Activated naive CD4-positive, alpha-beta T cell treated with anti-CD3 and anti-CD28 coated beads for 36 hours (primary cell): ENCODE data around the gene CTDSP1. TPM values are rescaled to one million over a fixed set of nuclear protein-coding genes. Genes with fewer than 3 reads are reported as not detected.
A peak's percentile ranks its signal among the peaks of the same experiment; 100 is the strongest.

Experiments
- CTCF ChIA-PET: fragments of 350-600 bp; sonication (Branson Sonifier 250); formaldehyde crosslinking; loops from one replicate; lab custom pipeline; 2021; ENCODE audit warnings: antibody characterized with exemption; lab: Charles Lee
- DNase-seq: peaks from one replicate; pipeline ENCODE4 v3.0.0-alpha.2; 2020
- H3K27ac Mint-ChIP-seq: one replicate; pipeline ENCODE4 v1.8.0; 2021; ENCODE audit warnings: mild to moderate bottlenecking, mixed read lengths
- H3K27me3 Mint-ChIP-seq: one replicate; pipeline ENCODE4 v1.8.0; 2021; ENCODE audit warnings: low read depth, mixed read lengths
- H3K36me3 Mint-ChIP-seq: one replicate; pipeline ENCODE4 v1.8.0; 2021; ENCODE audit warnings: low read depth, mixed read lengths
- H3K4me1 Mint-ChIP-seq: one replicate; pipeline ENCODE4 v1.8.0; 2021; ENCODE audit warnings: low read depth, mixed read lengths
- H3K4me3 Mint-ChIP-seq: one replicate; pipeline ENCODE4 v1.8.0; 2021; ENCODE audit warnings: mild to moderate bottlenecking, moderate library complexity, mixed read lengths
- H3K9me3 Mint-ChIP-seq: one replicate; pipeline ENCODE4 v1.8.0; 2021; ENCODE audit warnings: mixed read lengths
- intact Hi-C: fragments of 100-400 bp; cut with micrococcal nuclease; formaldehyde crosslinking; loops from one replicate; pipeline ENCODE4 v1.15.1; 2023
- total RNA-seq, 2 experiments: library from RNA; stranded (reverse); gene quantifications; one replicate each; pipeline ENCODE4 v1.2.3, GENCODE V29; 2021

Gene CTDSP1
- total RNA-seq, 2 experiments from 2014 or later: 26.1 to 26.2 TPM

DNA sequence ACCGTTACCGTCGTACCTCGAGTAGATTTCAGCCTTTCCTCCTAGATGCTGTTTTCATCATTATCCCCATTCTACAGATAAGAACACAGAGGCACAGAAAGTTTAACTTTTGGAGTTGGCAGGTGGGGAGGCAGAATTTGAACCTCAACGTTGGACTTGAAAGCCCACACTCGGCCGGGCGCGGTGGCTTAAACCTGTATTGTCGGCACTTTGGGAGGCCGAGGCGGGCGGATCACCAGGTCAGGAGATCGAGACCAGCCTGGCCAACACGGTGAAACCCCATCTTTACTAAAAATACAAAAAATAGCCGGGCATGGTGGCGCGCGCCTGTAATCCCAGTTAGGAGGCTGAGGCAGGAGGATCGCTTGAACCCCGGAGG, 31.5 kb upstream of the CTDSP1 start:
- peak overlapping the region; percentile 73 for H3K4me3 Mint-ChIP-seq
- DNase-seq: no peak
- no peaks in the 10 kb centered on the region for H3K9me3 Mint-ChIP-seq
- no peaks in the 10 kb centered on the region for H3K27me3 Mint-ChIP-seq
- H3K4me1 Mint-ChIP-seq: peaks cover 13% of the 10 kb centered on the region
- H3K27ac Mint-ChIP-seq: no peak overlapping the region
- no peaks in the 10 kb centered on the region for H3K36me3 Mint-ChIP-seq
- CTCF ChIA-PET: interaction anchor here (1.0 to 1.3 kb wide), 3 partner anchors 12 to 81 kb away, joined by 4 to 5 read pairs (median 4); partner anchors contain the start of gene CATIP
- intact Hi-C loops: loop anchor here (5.0 kb wide), 2 partner anchors 51 to 76 kb away; partner anchors contain the start of gene TMBIM1

DNA sequence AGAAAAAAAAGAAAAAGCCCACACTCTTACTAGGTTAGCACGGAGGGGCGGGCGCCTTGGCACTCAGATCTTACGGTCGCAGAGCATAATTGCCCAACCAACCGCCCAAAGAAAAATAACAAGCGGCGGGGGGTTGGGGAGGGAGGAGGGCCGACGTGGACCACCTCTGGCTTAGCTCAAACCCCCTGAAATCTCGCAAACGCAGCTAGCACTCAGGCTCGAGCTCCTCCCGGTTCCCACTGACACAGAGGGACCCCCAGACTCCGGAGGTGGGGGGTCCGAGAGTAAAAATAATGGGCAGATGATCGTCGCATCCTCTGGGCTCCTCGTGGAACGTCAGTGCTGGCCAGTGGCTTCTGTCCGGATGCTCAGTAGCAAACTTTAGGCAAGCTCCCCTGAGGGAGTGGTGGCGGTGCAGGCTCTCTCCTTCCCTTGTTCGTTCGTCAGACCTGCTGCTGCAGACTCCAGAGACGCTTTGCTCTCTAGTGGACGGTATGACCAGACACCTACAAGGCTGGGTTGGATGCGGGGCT, 31.0 kb upstream of the CTDSP1 start:
- Mint-ChIP-seq H3K4me1 (peaks cover 13% of the 10 kb centered on the region), H3K36me3 (no peaks in the 10 kb centered on the region), H3K27me3 (no peaks in the 10 kb centered on the region), H3K9me3 (no peaks in the 10 kb centered on the region), H3K27ac (no peak overlapping the region), H3K4me3 (peak overlapping the region; percentile 73)
- CTCF ChIA-PET: no interaction called here
- intact Hi-C loops: loop anchor here (5.0 kb wide), 2 partner anchors 51 to 76 kb away; partner anchors contain the start of gene TMBIM1
- no peak for DNase-seq

DNA sequence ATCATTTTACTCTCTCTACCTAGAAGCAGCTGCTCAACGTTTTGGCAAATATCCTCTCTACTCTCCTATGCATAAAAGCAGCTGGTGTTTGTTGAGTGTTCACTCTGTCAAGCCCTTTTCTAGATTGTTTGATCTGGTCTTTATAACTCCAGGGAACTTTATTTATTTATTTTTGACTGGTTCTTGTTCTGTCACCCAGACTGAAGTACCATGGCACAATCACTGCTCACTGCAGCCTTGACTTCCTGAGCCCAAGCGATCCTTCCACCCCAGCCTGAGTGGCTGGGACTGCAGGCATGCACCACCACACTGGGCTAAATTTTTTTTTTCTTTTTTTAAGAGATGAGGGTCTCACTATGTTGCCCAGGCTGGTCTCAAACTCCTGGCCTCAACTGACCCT, 30.3 kb upstream of the CTDSP1 start:
- DNase-seq: no peak
- no peak overlapping the region for H3K4me3 Mint-ChIP-seq
- no peaks in the 10 kb centered on the region for H3K36me3 Mint-ChIP-seq
- H3K4me1 Mint-ChIP-seq: peaks cover 13% of the 10 kb centered on the region
- H3K27ac Mint-ChIP-seq: no peak overlapping the region
- CTCF ChIA-PET: interaction anchor here (1.5 kb wide), 1 partner anchor 26 kb away, joined by 3 read pairs; no protein-coding TSS in a partner anchor
- H3K9me3 Mint-ChIP-seq: no peaks in the 10 kb centered on the region
- no peaks in the 10 kb centered on the region for H3K27me3 Mint-ChIP-seq
- intact Hi-C loops: loop anchor here (5.0 kb wide), 2 partner anchors 52 to 77 kb away; partner anchors contain the start of gene TMBIM1

DNA sequence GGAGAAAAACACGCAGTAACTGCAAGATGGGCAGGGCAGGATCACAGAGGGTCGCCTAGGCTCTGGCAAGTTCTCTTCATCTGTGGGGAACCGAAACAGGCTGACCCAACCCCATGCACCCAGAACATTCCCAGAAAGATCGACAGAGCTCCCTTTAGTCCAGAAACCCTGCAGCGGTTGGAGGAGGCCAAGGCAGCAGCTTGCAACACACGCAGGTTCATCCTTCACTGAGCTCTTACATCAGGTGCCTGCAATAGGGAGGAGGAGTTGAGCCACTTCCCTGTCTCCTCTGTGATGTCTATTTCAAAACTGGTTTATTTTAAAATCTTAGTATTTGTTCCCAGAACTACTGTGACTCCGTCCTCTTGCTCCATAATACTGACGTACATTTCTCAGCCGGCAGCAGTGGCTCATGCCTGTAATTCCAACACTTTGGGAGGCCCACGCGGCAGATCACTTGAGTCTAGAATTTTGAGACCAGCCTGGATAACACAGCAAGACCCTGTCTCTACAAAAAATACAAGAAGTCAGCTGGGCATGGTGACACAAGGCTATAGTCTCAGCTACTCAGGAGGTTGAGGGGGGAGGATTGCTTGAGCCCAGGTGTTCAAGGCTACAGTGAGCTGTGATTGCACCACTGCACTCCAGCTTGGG, 29.1 kb upstream of the CTDSP1 start:
- CTCF ChIA-PET: interaction anchor here (0.7 to 1.5 kb wide), 2 partner anchors 25 to 68 kb away, joined by 3 read pairs; no protein-coding TSS in a partner anchor
- Mint-ChIP-seq H3K9me3 (no peaks in the 10 kb centered on the region), H3K4me1 (peaks cover 13% of the 10 kb centered on the region), H3K4me3 (no peak overlapping the region), H3K36me3 (no peaks in the 10 kb centered on the region), H3K27ac (no peak overlapping the region), H3K27me3 (no peaks in the 10 kb centered on the region)
- intact Hi-C loops: no loop called here
- DNase-seq: no peak

DNA sequence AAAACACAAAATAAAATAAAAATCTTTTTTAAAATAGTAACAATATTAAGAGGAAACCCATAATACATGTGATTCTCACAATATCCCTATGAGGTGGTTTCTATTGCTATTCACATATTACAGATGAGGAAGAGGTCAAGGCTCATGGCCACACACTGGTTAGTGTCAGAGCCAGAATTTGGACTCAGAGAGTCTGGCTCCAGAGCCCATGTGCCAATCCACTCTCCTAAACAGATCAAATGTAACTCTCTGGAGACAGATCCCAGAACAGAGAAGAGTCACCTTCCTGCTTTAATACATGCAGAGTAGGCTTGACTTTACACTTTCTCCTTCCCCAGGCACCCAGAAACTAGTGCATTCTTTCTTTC, 27.7 kb upstream of the CTDSP1 start:
- CTCF ChIA-PET: no interaction called here
- H3K9me3 Mint-ChIP-seq: no peaks in the 10 kb centered on the region
- no peaks in the 10 kb centered on the region for H3K27me3 Mint-ChIP-seq
- DNase-seq: no peak
- intact Hi-C loops: no loop called here
- no peaks in the 10 kb centered on the region for H3K36me3 Mint-ChIP-seq
- no peak overlapping the region for H3K4me3 Mint-ChIP-seq
- peaks cover 13% of the 10 kb centered on the region for H3K4me1 Mint-ChIP-seq
- no peak overlapping the region for H3K27ac Mint-ChIP-seq

DNA sequence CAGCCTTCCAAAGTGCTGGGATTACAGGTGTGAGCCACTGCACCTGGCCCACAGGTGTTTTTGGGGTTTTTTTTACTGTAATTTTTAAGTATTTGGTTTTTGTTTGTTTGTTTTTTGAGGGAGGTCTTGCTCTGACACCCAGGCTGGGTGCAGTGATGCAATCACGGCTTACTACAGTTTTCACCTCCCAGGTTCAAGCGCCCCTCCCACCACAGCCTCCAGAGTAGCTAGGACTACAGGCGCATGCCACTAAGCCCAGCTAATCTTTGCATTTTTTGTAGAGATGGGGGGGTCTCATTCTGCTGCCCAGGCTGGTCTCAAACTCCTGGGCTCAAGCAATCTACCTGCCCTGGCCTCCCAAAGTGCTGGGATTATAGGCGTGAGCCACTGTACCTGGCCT, 24.9 kb upstream of the CTDSP1 start:
- Mint-ChIP-seq H3K36me3 (no peaks in the 10 kb centered on the region), H3K4me3 (no peak overlapping the region), H3K4me1 (no peaks in the 10 kb centered on the region), H3K9me3 (no peaks in the 10 kb centered on the region), H3K27me3 (no peaks in the 10 kb centered on the region), H3K27ac (no peak overlapping the region)
- CTCF ChIA-PET: no interaction called here
- DNase-seq: no peak
- intact Hi-C loops: no loop called here

DNA sequence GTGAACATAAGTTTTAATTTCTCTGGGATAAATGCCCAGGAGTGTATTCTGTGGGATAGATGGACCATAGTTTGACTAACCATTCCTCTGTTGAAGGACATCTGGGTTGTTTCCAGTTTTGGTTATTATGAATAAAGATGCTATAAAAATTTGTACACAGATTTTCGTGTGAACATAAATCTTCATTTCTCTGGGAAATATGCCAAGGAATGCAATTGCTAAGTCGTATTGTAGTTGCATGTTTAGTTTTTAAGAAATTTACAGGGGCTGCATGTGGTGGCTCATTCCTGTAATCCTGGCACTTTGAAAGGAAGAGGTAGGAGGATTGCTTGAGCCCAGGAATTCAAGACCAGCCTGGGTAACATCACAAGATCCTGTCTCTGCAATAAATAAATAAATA, 24.5 kb upstream of the CTDSP1 start:
- intact Hi-C loops: no loop called here
- CTCF ChIA-PET: no interaction called here
- H3K4me1 Mint-ChIP-seq: no peaks in the 10 kb centered on the region

DNA sequence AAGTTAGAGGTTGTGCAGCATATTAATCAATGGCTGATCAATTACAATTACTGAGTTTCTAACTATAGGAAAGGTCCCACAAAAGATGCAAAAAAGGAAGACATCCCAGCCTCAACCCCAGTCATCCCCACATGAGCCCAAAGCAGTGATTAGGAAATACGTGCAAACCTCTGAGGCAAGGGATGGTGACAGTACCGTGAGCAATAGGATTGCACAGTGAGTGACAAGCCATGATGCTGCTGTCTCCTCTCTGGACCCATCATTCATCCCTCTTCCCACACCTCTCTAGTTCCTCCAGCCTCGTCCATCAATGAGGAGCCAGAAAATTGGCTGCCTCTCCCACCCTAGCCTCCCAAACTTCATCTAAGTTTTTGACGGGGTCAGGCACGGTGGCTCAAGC, 21.6 kb upstream of the CTDSP1 start:
- Mint-ChIP-seq H3K4me1 (no peaks in the 10 kb centered on the region), H3K4me3 (no peak overlapping the region), H3K27me3 (no peaks in the 10 kb centered on the region), H3K27ac (no peak overlapping the region), H3K9me3 (no peaks in the 10 kb centered on the region), H3K36me3 (no peaks in the 10 kb centered on the region)
- DNase-seq: no peak
- CTCF ChIA-PET: no interaction called here
- intact Hi-C loops: no loop called here

More for the DNA sequence above, 24.5 kb upstream of the CTDSP1 start:
- Mint-ChIP-seq H3K9me3 (no peaks in the 10 kb centered on the region), H3K27me3 (no peaks in the 10 kb centered on the region), H3K27ac (no peak overlapping the region), H3K36me3 (no peaks in the 10 kb centered on the region), H3K4me3 (no peak overlapping the region)
- no peak for DNase-seq

DNA sequence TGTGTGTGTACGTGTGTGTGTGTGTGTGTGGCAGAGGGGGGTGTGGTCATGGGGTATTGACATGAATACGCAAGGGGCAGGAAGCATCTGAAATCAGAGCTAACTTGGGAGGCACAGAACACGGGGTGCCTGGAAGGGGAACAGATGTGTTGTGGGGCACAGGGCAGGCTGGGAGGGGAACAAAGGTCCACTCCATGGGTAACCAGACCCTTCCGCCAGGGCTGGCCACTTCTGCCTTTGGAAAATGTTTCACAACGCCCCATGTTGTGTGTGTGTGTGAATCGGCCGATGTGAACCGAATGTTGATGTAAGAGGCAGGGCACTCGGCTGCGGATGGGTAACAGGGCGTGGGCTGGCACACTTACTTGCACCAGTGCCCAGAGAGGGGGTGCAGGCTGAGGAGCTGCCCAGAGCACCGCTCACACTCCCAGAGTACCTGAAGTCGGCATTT, 17.7 kb upstream of the CTDSP1 start, which contains the start of gene SLC11A1:
Gene SLC11A1, plus strand, starts transcription at position 358 of the 451 bp plus-strand sequence. CDS start 96 bp downstream, outside the sequence.
- intact Hi-C loops: no loop called here
- DNase-seq: no peak
- H3K4me1 Mint-ChIP-seq: no peaks in the 10 kb centered on the region

DNA sequence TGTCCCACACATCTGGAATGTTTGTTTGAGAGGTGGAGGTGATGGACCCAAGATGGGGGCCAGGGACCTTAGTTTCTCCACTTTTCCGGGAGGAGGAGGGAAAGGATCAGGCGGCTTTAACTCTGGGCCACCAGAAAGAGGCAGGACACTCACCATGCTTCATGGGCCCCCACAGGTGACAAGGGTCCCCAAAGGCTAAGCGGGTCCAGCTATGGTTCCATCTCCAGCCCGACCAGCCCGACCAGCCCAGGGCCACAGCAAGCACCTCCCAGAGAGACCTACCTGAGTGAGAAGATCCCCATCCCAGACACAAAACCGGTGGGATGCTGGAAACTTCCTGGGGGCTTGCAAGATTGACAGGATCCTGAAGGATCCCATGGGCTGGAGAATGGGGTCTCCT, 16.9 kb upstream of the CTDSP1 start:
- Mint-ChIP-seq H3K27me3 (no peaks in the 10 kb centered on the region), H3K4me3 (no peak overlapping the region), H3K27ac (no peak overlapping the region), H3K4me1 (peaks cover 5% of the 10 kb centered on the region), H3K36me3 (no peaks in the 10 kb centered on the region), H3K9me3 (no peaks in the 10 kb centered on the region)
- DNase-seq: no peak
- intact Hi-C loops: no loop called here
- CTCF ChIA-PET: no interaction called here

More for the DNA sequence above, 17.7 kb upstream of the CTDSP1 start, which contains the start of gene SLC11A1:
- no peak within 1 kb of the TSS for H3K27ac Mint-ChIP-seq
- no peaks in the 10 kb centered on the region for H3K36me3 Mint-ChIP-seq
- no peaks in the 10 kb centered on the region for H3K27me3 Mint-ChIP-seq
- no peak within 1 kb of the TSS for H3K4me3 Mint-ChIP-seq
- CTCF ChIA-PET: interaction anchor here (1.2 kb wide), 1 partner anchor 24 kb away, joined by 4 read pairs; no protein-coding TSS in a partner anchor
- H3K9me3 Mint-ChIP-seq: no peaks in the 10 kb centered on the region

DNA sequence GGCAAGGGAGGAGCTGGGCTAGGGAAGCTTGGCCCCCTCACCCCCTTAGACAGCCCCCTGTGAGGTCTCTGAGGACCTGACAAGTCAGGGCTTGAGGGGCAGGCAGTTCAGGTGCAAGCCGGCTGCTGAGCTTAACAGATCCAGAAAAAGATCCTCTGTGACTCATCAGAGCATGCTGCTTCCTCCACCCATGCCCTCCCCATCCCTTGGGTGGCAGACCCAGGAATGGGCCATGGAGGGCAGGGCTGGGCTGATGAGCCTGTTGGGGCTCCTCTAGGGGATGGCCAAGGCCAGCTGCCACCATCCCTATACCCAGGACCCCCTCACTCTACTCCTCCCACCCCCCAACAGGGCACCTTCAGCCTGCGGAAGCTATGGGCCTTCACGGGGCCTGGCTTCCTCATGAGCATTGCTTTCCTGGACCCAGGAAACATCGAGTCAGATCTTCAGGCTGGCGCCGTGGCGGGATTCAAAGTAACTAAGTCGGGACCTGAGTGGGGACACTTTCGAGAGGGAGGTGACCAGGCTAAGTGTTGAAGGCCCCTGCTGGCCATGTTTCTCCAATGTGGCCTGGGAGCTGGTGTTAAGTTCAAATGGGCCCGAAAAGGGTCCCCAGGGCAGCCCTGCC, 15.7 kb upstream of the CTDSP1 start:
- no peaks in the 10 kb centered on the region for H3K36me3 Mint-ChIP-seq
- CTCF ChIA-PET: no interaction called here
- no peak overlapping the region for H3K27ac Mint-ChIP-seq
- H3K4me1 Mint-ChIP-seq: peaks cover 5% of the 10 kb centered on the region
- DNase-seq: no peak
- no peaks in the 10 kb centered on the region for H3K27me3 Mint-ChIP-seq
- H3K9me3 Mint-ChIP-seq: no peaks in the 10 kb centered on the region
- H3K4me3 Mint-ChIP-seq: no peak overlapping the region
- intact Hi-C loops: no loop called here

DNA sequence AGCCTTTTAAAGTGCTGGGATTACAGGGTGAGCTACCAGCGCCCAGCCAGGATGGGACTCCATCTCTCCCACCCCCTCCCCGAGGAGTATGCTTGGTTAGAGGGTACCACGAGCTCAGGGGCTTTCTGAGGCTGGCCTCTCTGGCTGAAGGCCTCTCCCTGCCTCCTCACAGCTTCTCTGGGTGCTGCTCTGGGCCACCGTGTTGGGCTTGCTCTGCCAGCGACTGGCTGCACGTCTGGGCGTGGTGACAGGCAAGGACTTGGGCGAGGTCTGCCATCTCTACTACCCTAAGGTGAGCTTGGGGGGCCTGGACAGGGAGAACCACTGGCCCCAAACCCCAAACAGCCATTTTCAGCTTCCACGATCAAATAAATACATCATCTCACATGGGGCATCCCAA, 14.7 kb upstream of the CTDSP1 start:
- H3K4me3 Mint-ChIP-seq: no peak overlapping the region

More for the DNA sequence above, 14.7 kb upstream of the CTDSP1 start:
- Mint-ChIP-seq H3K9me3 (no peaks in the 10 kb centered on the region), H3K27ac (no peak overlapping the region), H3K27me3 (no peaks in the 10 kb centered on the region), H3K4me1 (peaks cover 5% of the 10 kb centered on the region), H3K36me3 (no peaks in the 10 kb centered on the region)
- intact Hi-C loops: no loop called here
- CTCF ChIA-PET: interaction anchor here (0.8 kb wide), 1 partner anchor 65 kb away, joined by 4 read pairs; no protein-coding TSS in a partner anchor
- no peak for DNase-seq
